SH-SY5Y (cell line): ENCODE measurements around the gene SART3.

Experiments
- GATA2 ChIP-seq: IDR thresholded peaks from 2 replicates; pipeline ENCODE4 v1.6.1; 2011; ENCODE audit warnings: mild to moderate bottlenecking, low read depth, low read length
- GATA3 ChIP-seq: IDR thresholded peaks from 2 replicates; pipeline ENCODE4 v1.6.1; 2011; ENCODE audit warnings: low read depth, mild to moderate bottlenecking, low read length, moderate library complexity

GRCh38 chr12:108517288-108518100, 43.5 kb downstream of the SART3 start:
- TF ChIP-seq GATA3 (no peak), GATA2 (no peak)
